Muscle of back (tissue), 11 donors: ENCODE results near the gene ATP1B3. TPM values are rescaled to one million over a fixed set of nuclear protein-coding genes. Genes with fewer than 3 reads are reported as not detected.
"Not testable (repeated sequence)": the region's sequence is repeated elsewhere in the genome, so short reads cannot be mapped to it uniquely, and the experiment has no call there.

Experiments
- DNase-seq, 3 donors: peaks; one replicate each; pipeline versions ENCODE4 v3.0.0 to v3.0.0-alpha.2; 2013
- polyA plus RNA-seq, 10 donors: library from polyadenylated mRNA; unstranded; fragments of 120-200 nt; gene quantifications; one replicate each; pipeline ENCODE4 v1.2.1, GENCODE V29; 2013; ENCODE audit not compliant: insufficient read length in 10 of 10

The ATP1B3 gene
- polyA plus RNA-seq, 10 donors: 62.6 to 130 (median 96.4) TPM

- DNase-seq: no peak
These were observed 18.1 kb upstream of the ATP1B3 start for GRCh38 chr3:141858312-141858711.

DNA sequence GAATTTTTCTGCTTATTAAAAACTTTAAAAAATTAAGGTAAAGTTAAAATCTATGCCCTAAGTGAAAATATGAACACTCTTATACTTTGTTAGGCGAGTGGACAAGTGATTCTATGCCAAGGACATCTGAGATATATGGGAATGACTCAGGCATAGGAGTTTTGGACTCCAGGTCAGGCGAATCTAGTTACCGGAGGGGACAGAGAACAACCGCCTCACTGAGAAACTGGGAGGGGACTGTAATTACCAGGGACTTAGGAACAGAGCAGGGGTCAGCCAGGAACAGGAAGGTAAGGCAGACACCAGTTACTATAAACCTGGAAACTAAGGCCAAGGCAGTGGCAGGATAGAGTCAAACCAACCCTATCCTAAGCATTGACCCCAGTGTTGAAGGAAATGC is 16.8 kb upstream of the ATP1B3 start:
- no peak for DNase-seq

GRCh38 chr3:141860086-141860669 is 16.3 kb upstream of the ATP1B3 start:
- DNase-seq: no peak

DNA sequence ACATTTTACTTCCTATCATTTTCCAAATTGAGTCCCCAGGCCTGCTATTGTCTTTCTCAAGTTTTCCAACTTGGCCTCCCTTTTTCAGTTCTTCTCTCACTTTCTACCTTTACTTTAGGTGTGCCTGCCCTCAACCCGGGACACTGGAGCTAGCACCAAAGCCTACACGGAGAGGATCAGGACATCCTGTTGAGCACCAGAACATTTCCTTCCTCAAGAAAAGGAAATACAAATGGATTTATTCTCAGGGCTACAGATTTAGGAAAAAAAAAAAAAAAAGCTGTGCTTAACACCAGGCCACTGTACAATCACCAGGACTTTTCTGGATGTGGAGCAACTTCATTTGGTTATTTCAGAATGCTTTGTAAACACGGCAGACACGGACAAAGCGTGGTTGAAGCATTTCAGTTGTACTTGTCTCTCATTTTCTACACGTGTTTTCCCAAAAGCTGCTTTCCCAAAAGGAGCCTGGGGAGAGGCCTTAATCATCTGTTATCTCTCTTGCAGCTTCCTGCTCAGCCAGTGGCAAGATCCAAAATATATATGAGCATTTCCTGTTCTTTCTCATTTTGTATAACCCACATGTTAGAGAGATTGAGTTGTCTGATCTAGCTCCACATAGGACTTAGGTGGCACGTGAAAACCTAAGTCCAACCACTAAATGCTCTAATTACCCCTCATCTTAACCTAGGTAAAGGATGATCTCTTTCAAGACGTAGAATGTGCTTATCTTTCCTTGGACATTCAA is 15.5 kb upstream of the ATP1B3 start:
- no peak for DNase-seq

DNA sequence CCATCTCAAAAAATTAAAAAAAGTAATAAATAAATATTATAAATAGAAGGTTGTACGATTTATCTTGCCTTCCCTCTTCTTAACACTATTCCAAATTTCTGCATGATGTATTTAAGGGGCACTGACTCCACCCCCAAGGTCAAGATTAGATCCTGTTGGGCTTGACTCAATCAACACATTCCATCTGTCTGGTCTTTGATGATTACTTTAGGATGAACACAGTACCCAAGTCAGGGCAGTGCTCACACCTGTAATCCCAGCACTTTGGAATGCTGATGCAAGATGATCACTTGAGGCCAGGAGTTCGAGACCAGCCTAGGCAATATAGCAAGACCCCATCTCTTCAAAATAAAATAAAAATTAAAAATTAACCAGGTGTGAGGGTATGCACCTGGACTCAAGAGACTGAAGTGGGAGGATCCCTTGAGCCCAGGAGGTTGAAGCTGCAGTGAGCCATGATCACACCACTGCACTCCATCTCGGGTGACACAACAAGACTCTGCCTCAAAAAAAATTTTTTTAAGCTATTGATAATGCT is 14.1 kb upstream of the ATP1B3 start:
- DNase-seq: no peak

GRCh38 chr3:141863491-141863890 is 13.0 kb upstream of the ATP1B3 start:
- no peak for DNase-seq

DNA sequence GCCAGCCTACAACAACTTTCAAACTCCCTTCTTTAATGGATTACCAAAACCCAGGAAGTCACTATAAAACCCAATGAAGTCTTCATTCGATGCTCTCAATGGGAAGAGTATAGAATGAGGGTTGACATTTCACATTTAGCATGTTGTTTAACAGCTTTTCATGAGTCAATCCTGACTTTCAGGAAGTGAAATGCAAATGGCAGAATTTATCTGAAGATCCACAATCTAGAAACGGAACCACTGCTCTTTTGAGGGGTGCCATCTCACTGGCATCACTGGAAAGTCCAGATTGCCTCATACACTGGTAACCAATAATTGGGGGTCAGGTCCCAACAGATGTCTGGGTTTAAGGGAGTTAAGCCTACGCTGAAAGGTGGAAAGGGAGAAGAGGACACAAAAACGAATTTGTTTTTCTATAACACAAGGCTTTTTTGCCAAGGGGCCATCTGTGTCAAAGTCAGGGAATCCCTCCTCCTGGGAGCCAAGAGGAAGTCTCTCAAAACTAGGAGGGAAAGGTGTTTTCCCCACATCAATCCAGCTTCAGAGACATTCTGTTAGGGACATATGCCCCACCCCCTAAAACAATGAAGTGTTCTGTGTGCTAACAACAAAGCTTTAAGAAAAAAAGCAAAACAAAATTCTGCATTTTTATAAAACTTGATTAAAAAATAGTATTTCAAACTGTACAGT is 12.0 kb upstream of the ATP1B3 start:
- no peak for DNase-seq

GRCh38 chr3:141865101-141865500 is 11.3 kb upstream of the ATP1B3 start:
- no peak for DNase-seq

DNA sequence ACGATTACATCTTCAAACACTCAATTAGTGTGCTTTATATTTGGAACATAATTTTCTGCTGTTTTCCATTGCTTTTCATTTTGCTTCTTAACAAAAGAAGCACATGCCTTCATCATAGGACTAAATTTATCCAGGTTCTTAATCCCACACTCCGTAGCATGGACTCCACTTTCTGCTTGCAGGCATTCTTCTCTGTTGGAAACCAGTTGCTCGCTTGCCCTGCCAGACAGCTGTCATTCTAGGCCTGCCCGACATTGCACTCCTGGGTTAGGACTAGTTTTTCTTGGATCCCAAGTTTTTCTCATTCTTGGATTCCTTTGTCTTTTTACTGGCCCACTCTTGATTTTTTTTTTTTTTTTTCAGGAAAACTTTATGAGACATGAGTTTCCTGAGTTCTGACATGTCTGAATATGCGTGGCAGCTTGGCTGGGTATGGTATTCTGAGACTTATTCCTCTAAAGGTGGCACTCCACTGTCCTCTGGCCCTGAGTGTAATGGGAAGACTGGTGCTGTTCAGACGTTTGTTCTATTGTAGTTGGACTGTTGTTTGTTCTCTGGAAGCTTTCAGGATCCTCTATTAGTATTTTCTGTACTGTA is 6.3 kb upstream of the ATP1B3 start:
- no peak for DNase-seq

- peak; percentile 85 to 94 (median 88) for DNase-seq
These were observed 1.0 kb upstream of the ATP1B3 start for GRCh38 chr3:141875374-141875892.

- DNase-seq: peak in 2 of 3 donors; percentile 52 to 92
These were observed 506 bp upstream of the ATP1B3 start for GRCh38 chr3:141875893-141876380.

- DNase-seq: peak; percentile 31 to 77 (median 62)
These were observed 613 bp downstream of the ATP1B3 start for GRCh38 chr3:141876891-141877621.

DNA sequence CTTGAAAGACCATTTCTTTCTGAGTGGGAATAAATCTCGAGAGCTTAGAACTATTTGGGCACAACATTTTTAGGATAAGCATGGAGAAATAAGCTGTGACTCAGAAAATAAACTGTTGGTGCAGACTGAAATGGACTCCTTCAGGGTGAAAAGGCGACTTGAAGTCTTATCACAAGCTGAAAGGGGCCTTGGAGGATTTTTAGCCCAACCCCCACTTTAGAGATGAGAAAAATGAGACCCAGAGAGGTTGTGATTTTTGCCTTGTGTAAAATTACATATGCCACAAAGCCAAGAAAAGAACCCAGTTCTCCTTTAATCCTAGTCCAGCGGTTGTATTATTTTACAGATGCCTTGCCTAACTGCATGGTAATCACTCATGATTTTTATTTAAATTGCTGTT is 1.5 kb downstream of the ATP1B3 start:
- DNase-seq: no peak

DNA sequence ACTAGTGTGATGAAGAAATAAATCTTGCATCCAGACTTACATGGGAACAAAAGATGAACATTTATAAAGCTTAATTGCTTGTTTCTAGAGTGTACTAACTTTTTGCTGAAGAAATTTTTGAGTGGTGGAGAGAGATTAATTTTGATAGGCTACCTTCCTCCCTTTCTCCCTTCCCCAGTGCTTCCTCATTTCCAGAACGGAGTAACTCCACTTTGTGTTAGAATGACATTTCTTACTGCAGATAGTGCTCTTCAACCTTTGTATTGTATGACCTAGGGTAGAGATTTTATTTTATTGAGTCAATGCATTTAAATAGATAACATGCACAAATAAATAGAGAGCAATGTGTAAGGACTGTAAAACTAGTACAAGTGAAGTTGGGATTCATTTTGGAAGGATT is 1.9 kb downstream of the ATP1B3 start:
- no peak for DNase-seq

DNA sequence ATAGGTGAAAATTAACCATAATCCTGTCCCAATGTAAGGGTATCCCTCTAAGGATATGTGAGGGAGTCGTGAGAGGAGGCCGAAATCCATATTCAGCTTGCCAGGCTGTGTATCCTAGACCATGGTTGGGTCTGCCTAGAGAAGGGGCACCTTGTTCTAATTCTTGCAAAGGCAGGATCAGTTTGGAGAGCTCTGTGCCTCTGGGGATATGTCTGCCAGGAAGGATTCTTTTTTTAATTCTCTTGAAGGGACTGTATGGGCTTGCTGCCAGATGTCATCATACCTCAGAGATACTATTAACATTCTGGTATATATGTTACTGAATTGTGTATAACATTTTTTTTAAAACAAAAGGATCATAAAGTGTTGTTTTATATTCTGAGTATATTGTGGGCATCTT is 2.4 kb downstream of the ATP1B3 start:
- no peak for DNase-seq

- DNase-seq: no peak
These were observed 5.3 kb downstream of the ATP1B3 start for GRCh38 chr3:141881702-141882101.

- no peak for DNase-seq
These were observed 10.6 kb downstream of the ATP1B3 start for GRCh38 chr3:141887051-141887450.

GRCh38 chr3:141888548-141888947 is 12.1 kb downstream of the ATP1B3 start:
- DNase-seq: not testable (repeated sequence)

GRCh38 chr3:141894524-141895176 is 18.2 kb downstream of the ATP1B3 start:
- peak in 1 of 3 donors; percentile 26 for DNase-seq

DNA sequence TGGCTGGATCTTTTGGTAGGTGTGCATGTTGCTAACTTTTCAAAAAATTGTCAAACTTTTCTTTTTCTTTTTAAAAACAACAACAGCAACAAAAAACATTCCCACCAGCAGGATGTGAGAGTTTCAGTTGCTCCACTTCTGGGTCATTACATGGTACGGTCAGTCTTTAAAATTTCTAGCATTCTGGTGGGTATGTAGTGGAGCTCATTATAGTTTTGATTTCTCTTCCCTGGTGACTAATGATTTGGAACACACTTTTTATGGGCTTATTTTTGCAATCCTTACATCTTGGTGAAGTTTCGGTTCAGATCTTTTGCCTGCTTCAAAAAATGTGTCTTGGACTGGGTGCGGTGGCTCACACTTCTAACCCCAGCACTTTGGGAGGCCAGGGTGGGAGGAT is 19.3 kb downstream of the ATP1B3 start:
- no peak for DNase-seq

DNA sequence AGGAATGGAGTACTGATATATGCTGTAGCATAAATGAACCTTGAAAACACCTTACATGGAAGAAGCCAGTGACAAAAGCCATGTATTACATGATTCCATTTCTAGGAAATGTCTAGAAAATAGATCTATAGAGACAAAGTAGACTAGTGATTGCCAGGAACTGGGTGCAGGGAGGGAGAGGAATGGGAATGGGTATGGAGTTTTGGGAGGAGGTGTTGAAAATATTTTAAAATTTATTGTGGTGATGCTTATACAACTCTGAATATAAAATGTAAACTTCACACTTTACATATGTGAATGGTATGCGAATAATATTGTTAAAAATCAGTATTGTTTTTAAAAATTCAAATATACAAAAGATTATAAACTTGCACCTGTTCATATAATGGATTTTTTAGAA is 22.5 kb downstream of the ATP1B3 start:
- DNase-seq: no peak
